CD4-positive, alpha-beta memory T cell (primary cell): ENCODE data around the gene NUBP2. TPM values are rescaled to one million over a fixed set of nuclear protein-coding genes. Genes with fewer than 3 reads are reported as not detected.

Experiments
- CTCF ChIA-PET: fragments of 350-600 bp; sonication (Branson Sonifier 250); formaldehyde crosslinking; loops from one replicate; lab custom pipeline; 2021; ENCODE audit warnings: inconsistent platforms; ENCODE audit not compliant: partially characterized antibody; lab: Charles Lee
- POLR2A ChIA-PET: fragments of 350-600 bp; sonication (Branson Sonifier 250); formaldehyde crosslinking; loops from one replicate; lab custom pipeline; 2021; ENCODE audit not compliant: partially characterized antibody; lab: Charles Lee
- DNase-seq, 5 donors: peaks; one replicate each; pipeline versions ENCODE4 v3.0.0 to v3.0.0-alpha.2; 2020 to 2022; ENCODE audit warnings: mixed read lengths in 1 of 5
- H3K27ac ChIP-seq: one replicate; pipeline ENCODE4 v1.7.0; 2013; ENCODE audit warnings: low read depth, low read length
- H3K27me3 ChIP-seq: 2 replicates; pipeline ENCODE4 v1.7.0; 2013; ENCODE audit warnings: mild to moderate bottlenecking, low read length, moderate library complexity; ENCODE audit not compliant: insufficient read depth
- H3K36me3 ChIP-seq: 2 replicates; pipeline ENCODE4 v1.7.0; 2013; ENCODE audit warnings: mild to moderate bottlenecking, low read length, moderate library complexity; ENCODE audit not compliant: insufficient read depth
- H3K4me1 ChIP-seq: 2 replicates; pipeline ENCODE4 v1.7.0; 2013; ENCODE audit warnings: mild to moderate bottlenecking, low read length, moderate library complexity; ENCODE audit not compliant: insufficient read depth
- H3K4me3 ChIP-seq, 2 donors: one replicate each; pipeline ENCODE4 v1.7.0; 2013; ENCODE audit warnings: low read length in 2 of 2, mild to moderate bottlenecking in 1 of 2
- H3K9me3 ChIP-seq, 2 donors: one replicate each; pipeline ENCODE4 v1.7.0; 2013; ENCODE audit warnings: low read length in 2 of 2, control low read depth in 1 of 2; ENCODE audit not compliant: control insufficient read depth in 1 of 2
- H3K27ac Mint-ChIP-seq, 7 donors: one replicate each; pipeline ENCODE4 v1.8.0; 2020 to 2021; ENCODE audit warnings: mixed read lengths in 7 of 7, mild to moderate bottlenecking in 6 of 7, inconsistent platforms in 3 of 7, moderate library complexity in 3 of 7
- H3K27me3 Mint-ChIP-seq, 2 donors: one replicate each; pipeline ENCODE4 v1.8.0; 2020 to 2021; ENCODE audit warnings: mixed read lengths in 2 of 2
- H3K36me3 Mint-ChIP-seq, 2 donors: one replicate each; pipeline ENCODE4 v1.8.0; 2020 to 2021; ENCODE audit warnings: mixed read lengths in 2 of 2, inconsistent platforms in 1 of 2, mild to moderate bottlenecking in 1 of 2
- H3K4me1 Mint-ChIP-seq, 4 donors: one replicate each; pipeline ENCODE4 v1.8.0; 2020 to 2021; ENCODE audit warnings: mixed read lengths in 4 of 4, mild to moderate bottlenecking in 1 of 4
- H3K4me3 Mint-ChIP-seq, 8 donors: one replicate each; pipeline ENCODE4 v1.8.0; 2020 to 2021; ENCODE audit warnings: mixed read lengths in 8 of 8, mild to moderate bottlenecking in 7 of 8, moderate library complexity in 6 of 8, inconsistent platforms in 3 of 8
- H3K9me3 Mint-ChIP-seq, 8 donors: one replicate each; pipeline ENCODE4 v1.8.0; 2020 to 2021; ENCODE audit warnings: mixed read lengths in 8 of 8, mild to moderate bottlenecking in 5 of 8, inconsistent platforms in 3 of 8, moderate library complexity in 1 of 8
- intact Hi-C: fragments of 100-400 bp; cut with micrococcal nuclease; formaldehyde crosslinking; loops from one replicate; pipeline ENCODE4 v1.15.1; 2023
- polyA plus RNA-seq, 2 donors: library from polyadenylated mRNA; unstranded; fragments of 300-500 nt; fragmentation: Illumina TruSeq; gene quantifications; one replicate each; pipeline ENCODE4 v1.2.3, GENCODE V29; 2021
- total RNA-seq, 2 experiments: library from RNA; stranded (reverse); gene quantifications; one replicate each; pipeline ENCODE4 v1.2.3, GENCODE V29; 2021

NUBP2 gene
- total and polyA plus RNA-seq, 4 experiments from 2014 or later = 55.9 to 98.9 (median 68.5) TPM

DNA sequence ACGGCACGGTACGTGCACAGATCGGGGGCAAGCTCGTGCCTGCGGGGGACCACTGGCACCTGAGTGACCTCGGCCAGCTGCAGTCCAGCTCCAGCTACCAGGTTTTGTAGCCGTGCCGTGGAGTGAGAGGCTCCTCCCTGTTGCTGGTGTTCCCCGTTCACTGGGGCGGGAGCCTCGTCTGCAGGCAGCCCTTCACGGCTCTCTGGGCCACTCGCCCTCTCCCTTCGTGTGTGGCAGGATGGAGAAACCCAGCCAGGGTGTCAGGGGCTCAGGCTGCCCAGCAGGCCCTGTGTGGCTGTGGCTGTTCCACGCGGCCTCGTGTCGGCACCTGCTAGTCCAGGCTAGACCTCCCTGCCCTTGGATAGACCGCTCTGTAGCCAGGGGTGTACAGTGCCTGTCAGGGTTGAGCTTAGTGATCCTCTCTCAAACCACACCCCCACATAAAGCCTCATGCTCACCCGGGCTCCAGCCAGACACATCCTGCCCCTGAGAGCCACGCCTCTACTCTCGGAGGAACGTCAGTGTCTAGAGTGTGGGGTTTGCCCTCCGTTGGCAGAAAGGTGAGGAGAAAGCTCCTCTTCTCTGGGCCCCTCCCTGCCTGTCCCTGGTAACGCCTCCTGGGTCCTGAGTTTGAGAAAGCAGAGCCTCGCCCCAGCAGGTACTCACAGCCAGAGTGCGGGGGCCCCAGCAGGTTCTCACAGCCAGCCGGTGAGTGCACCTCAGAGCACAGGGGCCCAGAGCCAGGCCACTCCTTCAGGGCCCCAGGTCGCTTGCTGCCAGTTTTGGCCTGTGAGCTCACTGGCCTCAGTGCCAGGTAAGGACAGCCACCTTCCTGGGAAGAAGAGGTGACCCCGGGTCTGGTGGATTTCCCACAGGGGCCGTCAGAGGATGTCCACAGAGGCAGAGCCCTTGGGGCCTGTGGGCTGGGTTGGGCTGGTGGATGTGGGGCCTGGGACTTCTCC is 39.1 kb upstream of the NUBP2 start:
- no peak overlapping the region for H3K4me3 ChIP-seq
- peak in 1 of 5 donors; percentile 21 for DNase-seq
- H3K36me3 ChIP-seq = peaks cover 40% of the 10 kb centered on the region
- Mint-ChIP-seq H3K4me3 (no peak overlapping the region), H3K27me3 (no peaks in the 10 kb centered on the region), H3K9me3 (no peaks in the 10 kb centered on the region), H3K36me3 (peaks cover 15 to 33% of the 10 kb centered on the region in 2 donors), H3K4me1 (no peaks in the 10 kb centered on the region), H3K27ac (peak overlapping the region in 2 of 7 donors; percentile 10 to 12)
- CTCF ChIA-PET = no interaction called here
- intact Hi-C loops = loop anchor here (5.0 kb wide), 1 partner anchor 76 kb away; no protein-coding TSS in a partner anchor
- no peaks in the 10 kb centered on the region for H3K27me3 ChIP-seq
- H3K9me3 ChIP-seq = no peaks in the 10 kb centered on the region
- no peaks in the 10 kb centered on the region for H3K4me1 ChIP-seq
- POLR2A ChIA-PET = no interaction called here
- no peak overlapping the region for H3K27ac ChIP-seq

DNA sequence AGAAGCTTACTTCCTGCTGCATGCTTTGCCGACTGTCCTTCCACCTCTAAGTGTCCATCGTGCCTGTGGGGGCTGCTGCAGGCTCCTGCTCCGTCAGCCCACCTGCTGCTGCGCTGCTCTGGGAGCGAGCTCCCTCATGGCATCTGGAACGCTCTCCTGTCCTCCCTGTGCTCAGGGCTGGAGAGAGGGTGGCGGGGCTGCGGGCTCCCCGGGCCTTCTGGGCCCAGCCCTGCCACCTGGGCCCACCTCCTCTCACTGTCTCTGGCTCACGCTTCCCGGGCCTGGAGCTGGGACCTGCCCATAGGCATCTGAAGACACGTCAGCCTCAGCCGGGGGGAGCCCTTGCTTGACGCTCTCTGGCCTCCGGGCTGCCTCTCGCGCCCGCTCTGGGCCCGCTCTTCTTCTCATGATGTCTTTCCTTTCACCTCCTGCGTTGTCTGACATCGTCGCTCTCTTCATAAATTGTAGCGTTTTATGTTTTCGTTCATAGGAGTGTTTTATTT is 38.4 kb upstream of the NUBP2 start:
- DNase-seq = peak in 1 of 5 donors; percentile 6
- H3K4me3 ChIP-seq = no peak overlapping the region
- H3K4me1 ChIP-seq = no peaks in the 10 kb centered on the region
- H3K27ac ChIP-seq = no peak overlapping the region
- Mint-ChIP-seq H3K27ac (peak overlapping the region in 3 of 7 donors; percentile 12 to 61 (median 37)), H3K4me1 (no peaks in the 10 kb centered on the region), H3K4me3 (no peak overlapping the region), H3K27me3 (no peaks in the 10 kb centered on the region), H3K9me3 (no peaks in the 10 kb centered on the region), H3K36me3 (peaks cover 19 to 39% of the 10 kb centered on the region in 2 donors)
- intact Hi-C loops = loop anchor here (5.0 kb wide), 1 partner anchor 77 kb away; no protein-coding TSS in a partner anchor
- H3K9me3 ChIP-seq = no peaks in the 10 kb centered on the region
- peaks cover 47% of the 10 kb centered on the region for H3K36me3 ChIP-seq
- ChIA-PET POLR2A (no interaction called here), CTCF (no interaction called here)
- H3K27me3 ChIP-seq = no peaks in the 10 kb centered on the region

DNA sequence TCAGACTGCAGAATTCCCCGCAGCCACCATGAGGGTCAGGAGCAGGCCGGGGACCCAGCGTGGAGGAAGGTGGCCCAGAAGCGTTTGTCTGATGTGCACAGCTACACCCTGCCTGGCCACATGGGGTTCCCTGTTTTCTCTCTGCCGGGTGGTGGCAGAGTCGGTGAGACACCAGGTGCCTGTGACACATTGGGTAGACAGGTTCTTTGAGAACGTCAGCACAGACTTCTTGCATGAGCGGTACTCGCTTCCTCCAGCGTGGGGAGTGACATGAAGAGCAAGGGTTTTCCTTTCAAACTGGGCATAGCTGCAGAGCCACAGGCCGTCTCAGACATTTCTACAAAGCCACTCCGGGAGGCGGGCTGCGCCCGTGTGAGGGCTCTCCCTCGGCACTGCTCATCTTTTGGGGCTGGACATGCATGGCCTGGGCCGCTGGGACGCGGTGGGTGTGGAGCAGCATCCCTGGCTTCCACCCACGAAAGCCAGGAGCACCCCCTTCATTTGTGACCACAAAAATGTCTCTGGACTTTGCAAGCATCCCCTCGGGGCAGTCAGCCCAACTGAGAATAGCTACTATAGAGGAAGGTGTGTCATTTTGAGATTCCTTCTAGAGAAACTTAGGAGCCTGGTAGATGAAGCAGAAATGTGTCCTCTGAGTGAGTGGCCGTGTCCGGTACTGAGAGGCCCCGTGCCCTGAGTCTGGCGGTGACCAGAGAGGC is 37.4 kb upstream of the NUBP2 start:
- H3K27me3 ChIP-seq = no peaks in the 10 kb centered on the region
- H3K27ac ChIP-seq = no peak overlapping the region
- Mint-ChIP-seq H3K4me1 (no peaks in the 10 kb centered on the region), H3K4me3 (no peak overlapping the region), H3K9me3 (no peaks in the 10 kb centered on the region), H3K36me3 (peaks cover 19 to 40% of the 10 kb centered on the region in 2 donors), H3K27me3 (no peaks in the 10 kb centered on the region), H3K27ac (no peak overlapping the region)
- intact Hi-C loops = no loop called here
- H3K9me3 ChIP-seq = no peaks in the 10 kb centered on the region
- H3K36me3 ChIP-seq = peaks cover 51% of the 10 kb centered on the region
- CTCF ChIA-PET = no interaction called here
- H3K4me1 ChIP-seq = no peaks in the 10 kb centered on the region
- DNase-seq = peak in 1 of 5 donors; percentile 9
- POLR2A ChIA-PET = interaction anchor here (1.3 kb wide), 1 partner anchor 26 kb away, joined by 7 read pairs; the partner anchor contains the start of gene NME3
- no peak overlapping the region for H3K4me3 ChIP-seq

DNA sequence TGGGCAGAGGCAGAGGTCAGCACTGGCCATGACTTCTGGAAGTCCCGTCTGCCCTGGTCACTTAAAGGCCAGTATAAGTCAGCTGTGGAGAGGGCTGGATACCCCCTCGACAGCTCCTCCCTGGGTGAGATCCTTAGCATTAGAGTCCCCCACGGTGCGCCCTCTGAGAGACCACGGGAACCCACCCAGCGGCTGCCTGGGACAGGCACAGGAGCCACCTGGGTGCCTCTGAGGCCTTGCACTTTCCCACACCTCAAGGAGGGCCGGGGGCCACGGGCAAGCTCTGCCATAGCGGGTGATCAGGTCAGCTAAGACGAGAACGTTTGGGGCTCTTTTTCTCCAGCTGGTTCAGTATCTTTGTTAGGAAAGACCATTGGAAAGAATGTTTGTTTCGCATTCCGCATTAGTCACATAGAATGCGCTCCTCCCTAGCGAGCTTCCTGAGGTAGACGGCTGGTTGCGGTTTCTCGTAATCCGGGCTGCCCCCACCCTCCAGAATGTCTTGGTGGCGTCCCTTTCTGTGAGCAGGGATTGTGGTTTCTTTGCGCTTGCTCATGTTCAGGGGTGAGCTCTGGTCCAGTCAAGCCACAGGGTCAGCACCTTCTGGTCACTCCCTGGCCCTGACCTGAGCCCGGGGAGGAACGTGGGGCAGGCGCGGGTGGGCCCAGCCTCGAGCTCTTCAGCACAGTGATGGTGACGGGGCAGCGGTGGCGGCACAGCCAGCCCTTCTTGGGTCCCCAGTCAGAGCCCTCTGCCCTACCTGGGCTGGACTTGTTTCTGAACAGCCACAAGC is 36.7 kb upstream of the NUBP2 start:
- no peak overlapping the region for H3K27ac ChIP-seq
- no peaks in the 10 kb centered on the region for H3K4me1 ChIP-seq
- Mint-ChIP-seq H3K4me3 (no peak overlapping the region), H3K9me3 (no peaks in the 10 kb centered on the region), H3K4me1 (no peaks in the 10 kb centered on the region), H3K27ac (peak overlapping the region in 1 of 7 donors; percentile 17), H3K27me3 (no peaks in the 10 kb centered on the region), H3K36me3 (peaks cover 19 to 40% of the 10 kb centered on the region in 2 donors)
- H3K27me3 ChIP-seq = no peaks in the 10 kb centered on the region
- peaks cover 48% of the 10 kb centered on the region for H3K36me3 ChIP-seq
- POLR2A ChIA-PET = interaction anchor here (1.3 kb wide), 1 partner anchor 25 kb away, joined by 7 read pairs; the partner anchor contains the start of gene NME3
- H3K4me3 ChIP-seq = no peak overlapping the region
- no peaks in the 10 kb centered on the region for H3K9me3 ChIP-seq
- CTCF ChIA-PET = no interaction called here
- peak in 1 of 5 donors; percentile 9 for DNase-seq
- intact Hi-C loops = no loop called here

DNA sequence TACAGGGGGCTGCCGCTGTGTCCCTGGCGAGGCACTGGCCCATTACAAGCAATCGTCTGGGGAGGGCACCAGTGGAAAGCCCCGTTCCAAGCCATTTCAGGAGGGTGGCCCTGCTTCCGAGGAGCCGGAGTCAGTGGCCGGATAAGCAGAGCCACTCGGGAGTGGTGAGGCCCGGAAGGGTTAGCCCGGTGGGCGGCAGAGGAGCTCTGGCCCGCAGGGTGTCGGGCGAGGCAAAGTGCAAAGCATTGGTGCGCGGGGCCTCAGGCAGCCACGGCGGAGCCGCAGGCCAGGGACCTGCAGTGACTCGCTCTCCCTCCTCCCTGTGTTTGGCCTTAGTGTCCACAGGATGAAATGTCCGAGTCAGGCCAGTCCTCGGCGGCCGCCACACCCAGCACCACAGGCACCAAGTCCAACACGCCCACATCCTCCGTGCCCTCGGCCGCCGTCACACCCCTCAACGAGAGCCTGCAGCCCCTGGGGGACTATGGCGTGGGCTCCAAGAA is 36.0 kb upstream of the NUBP2 start:
- DNase-seq = peak in 1 of 5 donors; percentile 35
- H3K27me3 Mint-ChIP-seq = no peaks in the 10 kb centered on the region
- no peaks in the 10 kb centered on the region for H3K27me3 ChIP-seq
- no peaks in the 10 kb centered on the region for H3K9me3 ChIP-seq
- CTCF ChIA-PET = no interaction called here
- no peak overlapping the region for H3K4me3 Mint-ChIP-seq
- H3K4me1 ChIP-seq = no peaks in the 10 kb centered on the region
- peaks cover 24 to 45% of the 10 kb centered on the region in 2 donors for H3K36me3 Mint-ChIP-seq
- no peak overlapping the region for H3K27ac ChIP-seq
- intact Hi-C loops = no loop called here
- H3K36me3 ChIP-seq = peaks cover 53% of the 10 kb centered on the region
- H3K4me3 ChIP-seq = no peak overlapping the region
- H3K27ac Mint-ChIP-seq = no peak overlapping the region
- no peaks in the 10 kb centered on the region for H3K4me1 Mint-ChIP-seq
- no peaks in the 10 kb centered on the region for H3K9me3 Mint-ChIP-seq
- POLR2A ChIA-PET = interaction anchor here (1.3 kb wide), 1 partner anchor 25 kb away, joined by 7 read pairs; the partner anchor contains the start of gene NME3

DNA sequence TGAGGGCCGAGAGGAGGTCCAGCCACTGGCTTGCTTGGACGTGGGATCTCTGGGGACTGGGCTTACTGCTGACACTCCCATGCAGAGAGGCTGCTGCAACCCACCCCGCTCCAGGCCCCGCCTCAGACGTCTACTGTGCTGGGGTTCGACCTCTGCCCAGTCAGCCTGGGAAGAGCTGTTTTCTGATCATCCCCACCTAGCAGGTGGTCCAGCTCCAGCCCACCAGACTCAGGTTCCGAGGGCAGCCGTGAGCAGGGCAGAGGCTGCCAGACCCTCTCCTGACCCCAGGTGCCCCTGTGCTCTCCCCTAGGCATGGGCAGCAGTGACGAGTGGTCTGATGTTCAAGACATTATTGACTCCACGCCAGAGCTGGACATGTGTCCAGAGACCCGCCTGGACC is 34.8 kb upstream of the NUBP2 start:
- H3K9me3 Mint-ChIP-seq = no peaks in the 10 kb centered on the region
- Histone ChIP-seq H3K36me3 (peaks cover 61% of the 10 kb centered on the region), H3K4me3 (no peak overlapping the region), H3K9me3 (no peaks in the 10 kb centered on the region), H3K4me1 (no peaks in the 10 kb centered on the region), H3K27ac (no peak overlapping the region), H3K27me3 (no peaks in the 10 kb centered on the region)
- CTCF ChIA-PET = no interaction called here
- no peak overlapping the region for H3K4me3 Mint-ChIP-seq
- H3K4me1 Mint-ChIP-seq = no peaks in the 10 kb centered on the region
- intact Hi-C loops = no loop called here
- POLR2A ChIA-PET = interaction anchor here (0.6 kb wide), 1 partner anchor 53 kb away, joined by 3 read pairs; no protein-coding TSS in a partner anchor
- H3K27ac Mint-ChIP-seq = no peak overlapping the region
- no peak for DNase-seq
- no peaks in the 10 kb centered on the region for H3K27me3 Mint-ChIP-seq
- peaks cover 27 to 52% of the 10 kb centered on the region in 2 donors for H3K36me3 Mint-ChIP-seq
